Measurements from ENCODE around the gene PRDX5.

DNA sequence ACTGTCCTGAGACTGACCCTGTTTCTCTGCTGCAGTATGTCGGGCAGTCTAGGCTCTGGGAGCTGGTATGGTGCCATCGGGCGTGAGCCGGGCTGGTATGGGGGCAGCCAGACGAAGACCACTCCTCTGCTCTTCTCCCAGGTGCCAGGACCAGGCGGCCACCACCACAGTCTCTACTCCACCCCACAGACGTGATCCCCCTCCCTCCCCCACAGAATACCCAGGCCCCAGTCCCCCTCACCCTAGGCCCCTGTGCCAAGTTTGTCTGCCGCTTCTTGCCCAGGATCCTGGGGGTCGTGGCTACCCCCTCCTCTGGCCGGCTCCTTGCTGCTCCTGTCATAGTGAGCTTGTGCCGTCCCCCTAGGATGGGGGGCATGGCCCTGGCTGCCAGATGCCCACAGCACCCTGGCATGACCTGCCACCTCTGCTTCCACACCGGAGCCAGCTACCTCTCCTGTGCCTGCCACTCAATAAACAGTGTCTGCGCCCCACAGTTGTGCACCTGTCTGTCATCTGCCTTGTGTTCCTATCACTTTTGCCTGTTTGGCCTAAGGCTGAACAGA is 28.8 kb upstream of the PRDX5 start:
- no peak for TF ChIP-seq EZH2phosphoT487 (IDR thresholded peaks at IDR 0.05; ENCODE audit: borderline replicate concordance, low read depth, low read length)
- TF ChIP-seq, protein P1, sequence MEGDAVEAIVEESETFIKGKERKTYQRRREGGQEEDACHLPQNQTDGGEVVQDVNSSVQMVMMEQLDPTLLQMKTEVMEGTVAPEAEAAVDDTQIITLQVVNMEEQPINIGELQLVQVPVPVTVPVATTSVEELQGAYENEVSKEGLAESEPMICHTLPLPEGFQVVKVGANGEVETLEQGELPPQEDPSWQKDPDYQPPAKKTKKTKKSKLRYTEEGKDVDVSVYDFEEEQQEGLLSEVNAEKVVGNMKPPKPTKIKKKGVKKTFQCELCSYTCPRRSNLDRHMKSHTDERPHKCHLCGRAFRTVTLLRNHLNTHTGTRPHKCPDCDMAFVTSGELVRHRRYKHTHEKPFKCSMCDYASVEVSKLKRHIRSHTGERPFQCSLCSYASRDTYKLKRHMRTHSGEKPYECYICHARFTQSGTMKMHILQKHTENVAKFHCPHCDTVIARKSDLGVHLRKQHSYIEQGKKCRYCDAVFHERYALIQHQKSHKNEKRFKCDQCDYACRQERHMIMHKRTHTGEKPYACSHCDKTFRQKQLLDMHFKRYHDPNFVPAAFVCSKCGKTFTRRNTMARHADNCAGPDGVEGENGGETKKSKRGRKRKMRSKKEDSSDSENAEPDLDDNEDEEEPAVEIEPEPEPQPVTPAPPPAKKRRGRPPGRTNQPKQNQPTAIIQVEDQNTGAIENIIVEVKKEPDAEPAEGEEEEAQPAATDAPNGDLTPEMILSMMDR (conservative IDR thresholded peaks at IDR 0.05; ENCODE audit: low read length): no peak
